GM18951 (cell line): ENCODE measurements around the gene BCOR.

Experiments used
- POLR2A ChIP-seq: IDR thresholded peaks from 4 replicates; pipeline ENCODE4 v1.6.1; 2011; ENCODE audit warnings: mild to moderate bottlenecking; ENCODE audit not compliant: insufficient read length, insufficient read depth; ENCODE audit errors: extremely low read depth
- in situ Hi-C: fragments of 300-500 bp; cut with MboI; formaldehyde crosslinking; loops from one replicate; pipeline ENCODE4 v1.12.0; 2022; ENCODE audit warnings: low sequenced_read_pairs, mixed read lengths, inconsistent platforms; ENCODE audit not compliant: unreplicated experiment

BCOR gene

GRCh38 chrX:40006106-40007017 is 91.4 kb downstream of the BCOR start:
- in situ Hi-C loops: loop anchor here (25.0 kb wide), 1 partner anchor 156 kb away; no protein-coding TSS in a partner anchor
- TF ChIP-seq POLR2A: no peak

DNA sequence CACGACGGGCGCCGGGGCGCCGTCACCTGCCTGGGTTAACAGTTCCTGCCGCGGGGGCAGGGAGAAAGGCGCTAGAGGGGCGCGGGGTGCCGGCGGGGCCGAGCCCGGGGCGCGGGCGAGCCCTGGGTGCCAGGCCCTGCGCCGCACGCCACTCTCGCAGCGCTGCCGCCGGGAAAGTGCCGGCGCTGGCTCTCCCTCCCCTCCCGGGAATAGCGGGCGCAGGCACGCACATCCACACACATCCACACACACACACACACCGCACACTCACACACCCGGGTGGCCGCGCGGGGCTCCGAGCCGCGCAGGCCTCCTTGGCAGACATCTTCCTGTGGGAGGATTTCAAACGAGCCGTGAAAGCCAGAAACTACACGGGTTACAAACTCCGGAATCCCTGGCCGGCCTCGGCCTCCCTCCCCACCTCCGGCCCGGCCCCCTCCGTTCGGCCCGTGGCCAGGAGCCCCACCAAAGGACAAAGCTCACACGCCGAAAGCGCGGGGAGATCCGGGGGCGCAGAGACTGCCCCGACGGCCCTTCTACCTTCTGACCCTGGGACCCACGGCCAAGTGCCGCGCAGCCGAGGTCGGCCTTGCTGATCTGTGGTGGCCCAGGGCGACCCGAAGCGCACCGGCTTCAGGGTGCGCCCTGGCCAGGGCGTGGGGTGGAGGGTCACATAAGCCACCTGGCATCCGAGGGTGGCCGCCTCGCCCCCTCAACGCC is 92.3 kb downstream of the BCOR start:
- TF ChIP-seq POLR2A: no peak
- in situ Hi-C loops: loop anchor here (25.0 kb wide), 1 partner anchor 157 kb away; no protein-coding TSS in a partner anchor

- in situ Hi-C loops: loop anchor here (25.0 kb wide), 1 partner anchor 157 kb away; no protein-coding TSS in a partner anchor
- TF ChIP-seq POLR2A: no peak
Observed at GRCh38 chrX:40004921-40005291, 92.9 kb downstream of the BCOR start.

- no peak for TF ChIP-seq POLR2A
- in situ Hi-C loops: loop anchor here (25.0 kb wide), 1 partner anchor 158 kb away; no protein-coding TSS in a partner anchor
Observed at GRCh38 chrX:40004246-40004535, 93.6 kb downstream of the BCOR start.

- in situ Hi-C loops: loop anchor here (25.0 kb wide), 1 partner anchor 159 kb away; no protein-coding TSS in a partner anchor
- no peak for TF ChIP-seq POLR2A
Observed at GRCh38 chrX:40003428-40004245, 94.1 kb downstream of the BCOR start.

DNA sequence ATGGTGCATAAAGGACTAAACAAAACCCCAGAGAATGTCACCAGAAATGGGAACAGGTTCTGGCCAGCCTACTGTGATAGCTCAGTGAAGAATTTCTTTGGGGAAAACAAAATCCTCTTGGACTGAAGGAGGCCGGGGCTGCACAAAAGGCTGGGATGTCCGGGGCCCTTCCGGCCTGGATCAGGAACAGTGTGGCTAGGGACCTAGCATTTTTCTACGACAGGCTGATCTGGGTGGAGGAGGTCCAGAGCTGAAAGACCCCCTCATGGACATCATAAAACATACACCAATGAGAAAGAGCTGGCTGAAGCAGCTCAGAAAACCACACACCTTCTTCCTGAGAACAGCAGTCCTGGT is 94.7 kb downstream of the BCOR start:
- TF ChIP-seq POLR2A: no peak
- in situ Hi-C loops: loop anchor here (25.0 kb wide), 1 partner anchor 159 kb away; no protein-coding TSS in a partner anchor
